HG03521 (cell line): Measurements from ENCODE around the gene PSME4.
"Not testable (repeated sequence)": the region's sequence is repeated elsewhere in the genome, so short reads cannot be mapped to it uniquely, and the experiment has no call there.

Experiments used
- ATAC-seq: cut with Tn5 transposase; IDR thresholded peaks from one replicate; pipeline ENCODE4 v1.9.1; 2021; ENCODE audit warnings: mild to moderate bottlenecking, moderate library complexity; ENCODE audit not compliant: unreplicated experiment

PSME4 gene

DNA sequence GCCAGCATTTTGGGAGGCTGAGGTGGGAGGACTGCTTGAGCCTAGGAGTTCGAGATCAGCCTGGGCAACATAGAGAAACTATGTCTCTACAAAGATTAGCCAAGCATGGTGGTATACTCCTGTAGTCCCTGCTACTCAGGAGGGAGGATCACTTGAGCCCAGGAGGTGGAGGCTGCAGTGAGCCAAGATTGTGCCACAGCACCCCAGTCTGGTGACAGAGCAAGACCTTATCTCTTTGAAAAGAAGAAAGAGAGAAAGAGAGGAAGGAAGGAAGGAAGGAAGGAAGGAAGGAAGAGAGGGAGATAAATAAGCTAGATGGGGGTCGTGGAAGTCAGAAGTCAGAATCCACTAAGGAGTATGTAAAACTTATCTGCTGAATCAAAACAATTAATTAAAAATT, 127.2 kb downstream of the PSME4 start:
- no peak for ATAC-seq

DNA sequence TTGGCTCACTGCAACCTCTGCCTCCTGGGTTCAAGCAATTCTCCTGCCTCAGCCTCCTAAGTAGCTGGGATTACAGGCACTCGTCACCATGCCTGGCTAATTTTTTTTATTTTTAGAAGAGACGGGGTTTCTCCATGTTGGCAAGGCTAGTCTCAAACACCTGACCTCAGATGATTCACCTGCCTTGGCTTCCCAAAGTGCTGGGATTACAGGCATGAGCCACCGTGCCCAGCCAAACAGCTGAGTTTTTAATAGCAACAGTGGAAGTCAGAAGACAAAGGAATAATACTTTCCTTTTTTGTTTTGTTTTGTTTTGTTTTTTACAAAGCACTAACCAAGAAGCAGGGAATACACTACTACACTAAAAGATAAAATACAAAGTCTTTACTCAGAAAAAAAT, 127.9 kb downstream of the PSME4 start:
- no peak for ATAC-seq

DNA sequence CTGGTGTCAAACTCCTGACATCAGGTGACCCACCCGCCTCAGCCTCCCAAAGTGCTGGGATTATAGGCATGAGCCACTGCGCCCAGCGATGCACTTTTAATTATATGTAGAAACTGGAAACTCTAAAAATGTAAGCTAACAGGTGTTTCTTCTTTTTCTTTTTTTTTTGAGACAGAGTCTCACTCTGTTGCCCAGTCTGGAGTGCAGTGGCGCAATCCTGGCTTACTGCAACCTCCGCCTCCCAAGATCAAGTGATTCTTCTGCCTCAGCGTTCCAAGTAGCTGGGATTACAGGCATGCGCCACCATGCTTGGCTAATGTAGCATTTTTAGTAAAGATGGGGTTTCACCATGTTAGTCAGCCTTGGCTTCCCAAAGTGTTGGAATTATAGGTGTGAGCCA, 129.1 kb downstream of the PSME4 start:
- not testable (repeated sequence) for ATAC-seq

DNA sequence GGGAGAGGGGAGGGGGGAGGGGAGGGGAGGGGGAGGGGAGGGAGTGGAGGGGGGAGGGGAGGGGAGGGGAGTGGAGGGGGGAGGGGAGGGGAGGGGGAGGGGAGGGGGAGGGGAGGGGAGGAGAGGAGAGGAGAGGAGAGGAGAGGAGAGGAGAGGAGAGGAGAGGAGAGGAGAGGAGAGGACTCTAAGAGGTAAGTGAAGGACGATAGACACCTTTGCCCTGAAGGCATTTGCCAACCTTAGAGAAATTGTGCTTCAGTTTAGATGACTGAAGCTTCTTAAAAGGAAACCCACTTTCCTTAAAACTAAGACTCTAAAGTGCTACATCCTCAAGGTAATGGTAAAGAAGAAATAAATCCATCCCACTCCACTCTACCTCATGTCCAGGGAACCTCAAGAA, 130.2 kb downstream of the PSME4 start:
- no peak for ATAC-seq

DNA sequence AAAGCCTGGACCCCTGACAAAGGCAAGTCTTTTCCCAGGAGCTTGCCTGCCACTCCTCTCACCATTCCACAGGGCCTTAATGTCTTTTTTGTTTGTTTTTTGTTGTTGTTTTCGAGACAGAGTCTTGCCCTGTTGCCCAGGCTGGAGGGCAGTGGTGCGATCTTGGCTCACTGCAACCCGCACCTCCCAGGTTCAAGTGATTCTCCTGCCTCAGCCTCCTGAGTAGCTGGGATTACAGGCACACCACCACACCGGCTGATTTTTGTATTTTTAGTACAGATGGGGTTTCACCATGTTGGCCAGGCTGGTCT, 140.9 kb downstream of the PSME4 start:
- ATAC-seq: not testable (repeated sequence)

DNA sequence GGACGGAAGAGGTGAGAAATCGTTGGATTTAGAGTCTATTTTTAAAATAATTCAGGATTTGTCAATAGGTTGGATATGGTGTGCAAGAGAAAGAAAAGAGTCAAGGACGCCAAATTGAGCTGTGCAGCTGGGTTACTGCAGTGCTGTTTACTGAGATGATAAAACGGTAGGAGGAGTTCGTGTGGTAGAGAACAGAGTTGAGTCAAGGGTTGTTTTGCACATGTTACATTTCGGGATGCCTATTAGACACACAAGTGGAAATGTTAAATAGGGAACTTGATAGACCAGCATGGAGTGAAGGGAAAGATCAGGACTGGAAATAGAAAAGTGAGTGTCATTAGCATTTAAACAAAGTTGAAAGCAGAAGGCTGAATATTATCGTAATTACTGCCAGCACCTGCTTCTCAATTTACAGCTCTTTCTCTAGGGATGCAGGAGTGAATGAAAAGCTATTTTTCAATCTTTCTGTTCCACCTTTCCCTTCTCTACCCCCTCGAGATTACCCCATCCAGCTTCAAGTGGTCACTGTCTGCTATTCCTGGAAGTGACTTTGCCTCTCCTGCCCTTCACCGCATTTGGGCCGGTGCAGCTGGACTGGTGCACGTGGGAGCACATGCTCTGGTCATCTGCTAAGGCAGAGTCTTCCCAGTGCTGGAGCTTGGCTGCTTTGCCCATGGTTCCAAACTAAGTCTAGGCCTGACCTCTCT, 141.4 kb downstream of the PSME4 start:
- no peak for ATAC-seq

DNA sequence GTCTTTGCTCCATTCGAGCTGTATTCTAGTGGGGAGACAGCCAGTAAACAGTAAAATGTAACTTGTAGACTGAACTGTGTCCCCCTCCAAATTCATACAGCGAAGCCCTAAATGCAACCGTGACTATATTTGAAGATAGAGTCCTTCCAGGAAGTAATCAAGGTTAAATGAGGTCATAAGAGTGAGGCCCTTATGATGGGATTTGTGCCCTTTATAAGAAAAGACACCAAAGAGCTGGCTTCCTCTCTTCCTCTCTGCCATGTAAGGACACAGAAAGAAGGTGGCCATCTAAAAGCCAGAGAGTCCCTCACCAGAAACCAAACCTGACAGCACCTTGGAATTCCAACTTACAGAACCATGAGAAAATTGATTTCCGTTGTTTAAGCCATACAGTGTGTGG, 142.5 kb downstream of the PSME4 start:
- no peak for ATAC-seq

DNA sequence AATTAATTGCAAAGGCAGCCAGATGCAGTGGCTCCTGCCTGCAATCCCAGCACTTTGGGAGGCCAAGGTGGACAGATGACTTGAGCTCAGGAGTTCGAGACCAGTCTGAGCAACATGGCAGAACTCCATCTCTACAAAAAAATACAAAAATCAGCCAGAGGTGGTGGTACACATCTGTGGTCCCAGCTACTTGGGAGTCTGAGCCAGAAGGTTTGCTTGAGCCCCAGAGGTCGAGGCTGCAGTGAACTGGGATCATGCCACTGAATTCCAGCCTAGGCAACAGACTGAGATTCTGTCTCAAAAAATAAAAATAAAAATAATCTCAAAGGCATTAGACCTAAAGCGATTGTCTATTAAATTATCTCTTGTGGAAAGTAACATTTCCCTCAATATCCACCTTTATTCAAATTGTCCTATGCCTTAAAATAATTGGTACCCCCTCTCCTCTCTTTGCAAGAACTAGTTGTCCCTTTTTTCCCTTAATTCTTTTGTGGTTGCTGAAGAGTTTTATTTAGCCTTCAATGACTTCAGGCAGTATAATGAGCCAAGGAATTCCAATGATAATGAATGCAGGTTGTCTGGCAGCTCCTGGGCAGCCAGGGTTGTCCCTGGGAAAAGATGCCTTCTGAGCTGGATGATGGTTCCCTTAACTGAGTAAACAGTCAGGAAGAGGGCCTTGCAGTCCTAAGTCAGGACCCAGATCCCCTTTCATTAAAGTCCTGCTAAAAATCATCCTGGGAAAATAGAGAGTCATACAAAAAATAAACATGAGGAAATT, 143.2 kb downstream of the PSME4 start:
- no peak for ATAC-seq

DNA sequence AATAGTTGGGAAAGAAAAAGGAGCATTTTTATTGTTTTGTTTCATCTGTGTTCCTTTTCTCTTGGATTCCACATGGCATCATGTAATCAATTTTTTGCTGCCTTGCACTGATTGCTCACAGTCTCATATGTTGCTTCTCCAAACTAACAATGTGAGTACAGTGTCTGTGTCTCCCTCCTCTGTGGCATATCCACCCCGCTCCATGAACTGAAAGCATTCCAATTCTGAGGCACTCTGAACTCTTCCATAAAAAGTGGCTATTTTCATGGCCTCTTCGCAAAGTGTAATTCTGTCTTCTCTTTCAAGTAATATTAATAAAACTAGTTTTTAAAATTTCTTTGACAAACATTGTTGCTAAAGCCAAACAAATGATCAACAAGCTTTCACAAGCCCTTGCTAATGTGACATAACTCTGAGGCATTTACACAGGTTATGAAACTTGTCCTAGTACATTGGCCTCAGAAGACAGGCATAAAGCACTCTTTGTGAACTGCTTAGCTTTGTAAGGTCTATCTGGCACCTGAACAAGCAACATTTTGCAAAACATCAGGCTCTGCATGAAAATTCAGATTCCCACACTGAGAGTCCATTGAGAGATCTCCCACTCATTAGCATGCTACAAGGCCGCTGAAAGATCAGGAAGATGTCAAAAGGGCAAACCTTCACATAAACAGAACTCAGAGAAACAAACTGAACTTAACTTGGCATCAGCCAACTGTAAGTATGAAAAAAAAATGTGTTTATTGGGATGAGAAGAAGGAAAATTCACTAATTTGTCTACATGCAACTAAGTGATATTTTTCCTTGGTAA, 144.0 kb downstream of the PSME4 start:
- no peak for ATAC-seq

DNA sequence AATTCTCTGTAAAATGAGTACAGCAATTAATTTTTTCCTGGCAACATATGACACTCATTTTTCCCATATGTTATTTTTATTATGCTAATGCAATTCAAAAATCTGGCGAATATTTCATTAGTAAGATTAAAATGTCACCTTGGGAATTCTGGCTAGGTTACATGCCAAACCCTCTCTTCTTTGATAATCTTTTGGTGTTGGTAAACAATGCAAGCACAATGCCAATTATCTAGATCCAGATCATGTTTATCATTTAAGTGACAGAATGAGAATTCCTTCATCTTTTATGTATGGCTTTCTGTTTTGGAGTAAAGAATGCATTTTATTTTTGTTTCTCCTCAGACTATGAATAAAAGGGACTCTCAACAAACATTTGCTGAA, 144.8 kb downstream of the PSME4 start:
- no peak for ATAC-seq

DNA sequence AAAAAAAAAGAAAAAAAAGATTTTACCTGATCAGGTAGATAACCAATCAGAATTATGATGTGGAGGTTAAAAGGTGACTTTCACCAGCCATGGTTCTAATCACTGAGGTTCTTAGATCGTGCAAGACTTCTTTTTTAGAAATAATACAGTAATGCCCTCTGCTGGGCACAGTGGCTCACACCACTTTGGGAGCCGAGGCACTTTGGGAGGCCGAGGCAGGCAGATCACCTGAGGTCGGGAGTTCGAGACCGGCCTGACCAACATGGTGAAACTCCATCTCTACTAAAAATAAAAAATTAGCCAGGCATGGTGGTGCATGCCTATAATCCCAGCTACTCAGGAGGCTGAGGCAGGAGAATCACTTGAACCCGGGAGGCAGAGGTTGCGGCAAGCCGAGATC, 147.2 kb downstream of the PSME4 start:
- ATAC-seq: not testable (repeated sequence)

DNA sequence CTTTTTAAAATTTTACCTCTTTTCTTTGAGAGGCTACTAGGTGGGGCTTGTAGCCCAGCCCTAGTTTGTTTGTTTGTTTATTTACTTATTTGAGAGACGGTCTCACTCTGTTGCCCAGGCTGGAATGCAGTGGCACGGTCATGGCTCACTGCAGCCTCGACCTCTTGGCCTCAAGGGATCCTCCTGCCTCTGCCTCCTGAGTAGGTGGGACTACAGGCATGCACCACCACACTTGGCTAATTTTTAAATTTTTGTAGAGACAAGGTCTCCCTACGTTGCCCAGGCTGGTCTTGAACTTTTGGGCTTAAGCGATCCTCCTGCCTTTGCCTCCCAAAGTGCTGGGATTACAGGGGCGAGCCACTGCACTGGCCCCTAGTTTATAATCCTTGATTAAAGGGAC, 149.0 kb downstream of the PSME4 start:
- no peak for ATAC-seq

DNA sequence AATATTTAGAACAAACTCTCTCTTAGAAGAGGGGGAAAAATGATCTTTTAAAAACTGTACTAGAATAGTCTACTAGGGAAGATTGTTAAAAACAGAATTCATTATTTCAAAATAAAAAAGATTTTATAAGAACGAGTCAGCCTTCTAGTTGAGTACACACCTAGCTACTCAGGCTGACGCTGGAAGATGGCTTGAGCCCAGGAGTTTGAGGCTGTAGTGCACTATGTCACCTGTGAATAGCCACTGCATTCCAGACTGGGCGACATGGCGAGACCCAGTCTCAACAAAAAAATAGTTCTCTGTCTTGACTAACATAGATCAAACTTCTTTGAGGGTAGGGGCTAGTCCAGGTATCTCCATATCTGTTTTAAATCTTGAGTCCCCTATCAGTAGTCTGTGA, 150.1 kb downstream of the PSME4 start:
- no peak for ATAC-seq

DNA sequence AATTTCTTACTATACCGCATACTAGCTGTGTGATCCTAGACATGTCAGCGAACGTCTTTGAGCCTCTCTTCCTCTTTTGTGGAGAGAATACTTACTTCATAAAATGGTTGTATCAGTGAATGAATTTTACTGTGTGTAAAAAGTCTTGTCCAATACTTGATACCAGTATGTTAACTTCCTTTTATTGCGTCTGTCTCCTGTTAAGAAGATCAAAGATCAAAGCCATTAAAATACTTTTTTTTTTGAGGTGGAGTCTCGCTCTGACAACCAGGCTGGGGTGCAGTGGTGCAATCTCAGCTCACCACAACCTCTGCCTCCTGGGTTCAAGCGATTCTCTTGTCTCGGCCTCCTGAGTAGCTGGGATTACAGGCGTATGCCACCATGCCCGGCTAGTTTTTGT, 150.7 kb downstream of the PSME4 start:
- ATAC-seq: no peak

DNA sequence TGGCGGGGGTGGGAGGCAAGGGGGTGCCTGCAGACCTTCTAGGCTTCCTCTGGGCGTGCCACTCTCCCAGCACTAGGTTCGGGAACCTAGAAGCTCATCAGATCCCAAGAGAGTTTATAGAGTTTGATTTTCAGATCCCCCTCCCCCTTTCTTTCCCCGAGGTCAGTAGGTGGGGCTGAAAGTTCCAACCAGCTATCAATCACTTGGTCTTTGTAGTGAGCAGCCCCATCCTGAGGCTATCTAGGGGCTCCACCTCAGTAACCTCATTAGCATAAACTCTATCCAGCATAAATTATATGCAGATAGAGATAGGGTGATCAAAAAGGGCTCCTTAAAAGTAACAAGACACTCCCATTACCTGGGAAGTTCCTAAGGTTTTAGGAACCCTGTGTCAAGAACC, 151.2 kb downstream of the PSME4 start:
- ATAC-seq: no peak

DNA sequence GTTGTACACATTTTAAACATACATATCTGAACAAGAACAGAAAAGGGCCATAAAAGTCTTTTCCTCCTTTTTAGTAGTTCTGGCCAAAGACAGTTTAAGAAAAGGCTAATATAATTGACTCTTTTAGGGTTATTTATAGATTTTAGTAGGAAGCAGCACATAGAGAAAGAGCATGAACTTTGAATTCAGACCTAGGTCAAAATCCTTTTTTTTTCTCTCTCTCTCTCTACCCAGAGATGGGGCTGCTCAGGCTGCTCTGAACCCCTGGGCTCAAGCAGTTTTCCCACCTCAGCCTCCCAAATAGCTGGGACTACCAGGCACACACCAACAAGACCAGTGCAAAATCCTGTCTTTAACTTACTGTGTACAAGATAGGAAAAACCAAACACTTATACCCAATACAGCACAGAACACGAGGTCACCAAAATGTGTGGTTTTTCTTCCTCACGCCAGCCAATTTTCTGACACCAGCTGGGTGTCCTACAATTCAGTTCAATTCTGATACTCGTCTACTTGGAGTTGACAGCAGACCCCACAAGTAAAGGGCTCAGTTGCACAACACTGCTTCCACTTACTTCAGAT, 151.8 kb downstream of the PSME4 start:
- no peak for ATAC-seq
